Activated CD8-positive, alpha-beta memory T cell treated with anti-CD3 and anti-CD28 coated beads, Interleukin-2, amount 10 ng/mL, durations not matched to agents 7 days and 5 days (primary cell): ENCODE measurements around the gene ZNF783. TPM values are rescaled to one million over a fixed set of nuclear protein-coding genes. Genes with fewer than 3 reads are reported as not detected.
"Not testable (repeated sequence)": the region's sequence is repeated elsewhere in the genome, so short reads cannot be mapped to it uniquely, and the experiment has no call there.

Experiments
- ATAC-seq: fragments of 150-1000 bp; cut with Tn5 transposase; one replicate; pipeline ENCODE4 v1.10.0; 2021; ENCODE audit warnings: moderate library complexity
- CTCF ChIA-PET: fragments of 350-600 bp; sonication (Branson Sonifier 250); formaldehyde crosslinking; loops from one replicate; lab custom pipeline; 2021; ENCODE audit warnings: antibody characterized with exemption; lab: Charles Lee
- DNase-seq: peaks from one replicate; pipeline ENCODE4 v3.0.0-alpha.2; 2020
- H3K27ac Mint-ChIP-seq: one replicate; pipeline ENCODE4 v1.8.0; 2021; ENCODE audit warnings: mild to moderate bottlenecking, mixed read lengths
- H3K27me3 Mint-ChIP-seq: one replicate; pipeline ENCODE4 v1.8.0; 2021; ENCODE audit warnings: mixed read lengths
- H3K36me3 Mint-ChIP-seq: one replicate; pipeline ENCODE4 v1.8.0; 2021; ENCODE audit warnings: mild to moderate bottlenecking, mixed read lengths
- H3K4me1 Mint-ChIP-seq: one replicate; pipeline ENCODE4 v1.8.0; 2021; ENCODE audit warnings: mixed read lengths
- H3K4me3 Mint-ChIP-seq: one replicate; pipeline ENCODE4 v1.8.0; 2021; ENCODE audit warnings: mild to moderate bottlenecking, moderate library complexity, mixed read lengths
- H3K9me3 Mint-ChIP-seq: one replicate; pipeline ENCODE4 v1.8.0; 2022; ENCODE audit warnings: low read depth, mixed read lengths
- total RNA-seq, 2 experiments: library from RNA; stranded (reverse); gene quantifications; one replicate each; pipeline ENCODE4 v1.2.3, GENCODE V29; 2021

The ZNF783 gene
- total RNA-seq, 2 experiments from 2014 or later: 14.8 to 15.5 TPM

GRCh38 chr7:149226840-149227494 lies 35.0 kb upstream of the ZNF783 start:
- H3K4me1 Mint-ChIP-seq: no peaks in the 10 kb centered on the region
- no peaks in the 10 kb centered on the region for H3K27me3 Mint-ChIP-seq
- DNase-seq (no peak), ATAC-seq (no peak)
- no peak overlapping the region for H3K4me3 Mint-ChIP-seq
- CTCF ChIA-PET: no interaction called here
- H3K36me3 Mint-ChIP-seq: peaks cover 22% of the 10 kb centered on the region
- H3K9me3 Mint-ChIP-seq: no peaks in the 10 kb centered on the region
- no peak overlapping the region for H3K27ac Mint-ChIP-seq

DNA sequence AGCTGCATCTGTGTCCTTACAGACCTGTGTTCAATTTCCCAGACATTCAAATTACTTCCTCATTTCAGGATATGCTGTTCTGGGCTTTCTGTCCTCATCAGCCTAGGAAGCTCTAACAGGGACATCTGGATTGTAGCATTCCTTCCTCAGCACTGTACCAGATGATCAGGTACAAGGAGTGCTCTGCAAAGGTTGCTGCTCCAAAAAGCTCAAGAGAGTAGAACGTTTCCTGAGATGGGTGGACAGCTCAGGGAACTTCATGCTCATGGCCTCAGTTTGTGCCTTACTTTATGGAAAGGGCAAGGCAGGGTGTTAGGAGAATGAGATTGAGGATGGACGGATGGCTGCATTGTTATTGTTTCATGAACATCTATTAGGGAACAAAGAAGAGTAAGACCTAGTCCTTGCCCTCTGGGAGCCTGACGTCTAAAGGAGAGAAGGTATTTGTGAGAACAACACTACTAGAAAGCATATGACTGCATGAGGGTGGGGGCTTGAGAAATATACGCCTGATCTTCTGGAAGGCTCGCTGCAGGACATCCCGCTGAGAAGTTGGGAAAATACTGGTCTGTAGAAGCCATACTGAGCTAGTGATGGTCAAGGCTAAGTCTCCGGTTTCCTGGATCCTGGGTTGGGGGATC lies 33.0 kb upstream of the ZNF783 start:
- Mint-ChIP-seq H3K4me3 (no peak overlapping the region), H3K4me1 (no peaks in the 10 kb centered on the region), H3K36me3 (peaks cover 13% of the 10 kb centered on the region), H3K27ac (no peak overlapping the region), H3K27me3 (peaks cover 3% of the 10 kb centered on the region), H3K9me3 (no peaks in the 10 kb centered on the region)
- CTCF ChIA-PET: interaction anchor here (1.5 kb wide), 1 partner anchor 14 kb away, joined by 4 read pairs; no protein-coding TSS in a partner anchor
- no peak for ATAC-seq
- no peak for DNase-seq

- CTCF ChIA-PET: no interaction called here
- peak; percentile 24 for ATAC-seq
- no peak for DNase-seq
- H3K36me3 Mint-ChIP-seq: peaks cover 11% of the 10 kb centered on the region
- no peak overlapping the region for H3K27ac Mint-ChIP-seq
- no peaks in the 10 kb centered on the region for H3K4me1 Mint-ChIP-seq
- no peak overlapping the region for H3K4me3 Mint-ChIP-seq
- H3K27me3 Mint-ChIP-seq: peaks cover 3% of the 10 kb centered on the region
- no peaks in the 10 kb centered on the region for H3K9me3 Mint-ChIP-seq
Observed at GRCh38 chr7:149229526-149229925, 32.5 kb upstream of the ZNF783 start.

DNA sequence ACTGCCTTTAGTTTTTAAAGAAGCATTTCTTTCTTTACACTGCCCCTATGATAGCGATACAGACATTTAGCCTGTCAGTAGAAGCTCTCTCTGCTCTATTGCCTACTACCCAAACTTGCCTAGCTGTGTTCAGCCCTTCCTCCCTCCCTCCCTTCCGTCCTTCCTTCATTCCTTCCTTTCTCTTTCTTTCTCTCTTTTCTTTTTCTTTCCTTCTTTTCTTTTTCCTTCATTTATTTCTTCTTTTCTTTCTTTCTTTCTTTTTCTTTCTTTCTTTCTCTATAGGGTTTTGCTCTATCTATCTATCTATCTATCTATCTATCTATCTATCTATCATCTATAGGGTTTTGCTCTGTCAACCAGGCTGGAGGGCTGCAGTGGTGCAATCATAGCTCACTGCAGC lies 29.6 kb upstream of the ZNF783 start:
- Mint-ChIP-seq H3K27ac (no peak overlapping the region), H3K4me3 (no peak overlapping the region), H3K4me1 (no peaks in the 10 kb centered on the region), H3K9me3 (no peaks in the 10 kb centered on the region), H3K27me3 (peaks cover 3% of the 10 kb centered on the region), H3K36me3 (no peaks in the 10 kb centered on the region)
- no peak for DNase-seq
- CTCF ChIA-PET: interaction anchor here (1.2 to 1.4 kb wide), 3 partner anchors 8 to 37 kb away, joined by 3 to 4 read pairs (median 3); partner anchors contain the start of gene ZNF282
- ATAC-seq: no peak

GRCh38 chr7:149233655-149234204 lies 28.3 kb upstream of the ZNF783 start:
- ATAC-seq, H3K4me1 Mint-ChIP-seq, H3K27ac Mint-ChIP-seq, DNase-seq, H3K4me3 Mint-ChIP-seq, H3K36me3 Mint-ChIP-seq, H3K27me3 Mint-ChIP-seq, H3K9me3 Mint-ChIP-seq: not testable (repeated sequence)
- CTCF ChIA-PET: interaction anchor here (1.2 to 1.4 kb wide), 2 partner anchors 24 to 38 kb away, joined by 3 to 5 read pairs; partner anchors contain the start of gene ZNF282

DNA sequence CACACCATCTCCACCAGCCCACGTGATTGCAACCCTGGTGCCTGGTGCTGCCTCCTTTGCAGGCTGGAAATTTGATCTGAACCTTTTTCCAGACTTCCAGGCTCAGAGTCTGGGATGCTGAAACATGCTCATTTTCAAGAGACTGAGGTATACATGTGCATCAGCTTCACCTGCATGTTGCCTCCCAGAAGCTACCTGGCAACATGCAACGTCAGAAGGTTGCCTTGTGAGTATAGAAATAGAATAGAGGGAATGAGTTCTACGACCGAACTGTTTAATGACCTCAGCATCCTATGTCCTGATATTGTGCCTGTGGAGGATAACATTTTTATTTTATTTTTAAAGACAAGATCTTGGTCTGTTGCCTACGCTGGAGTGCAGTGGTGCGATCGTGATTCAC lies 24.5 kb upstream of the ZNF783 start:
- Mint-ChIP-seq H3K27me3 (no peaks in the 10 kb centered on the region), H3K4me1 (peaks cover 23% of the 10 kb centered on the region), H3K27ac (no peak overlapping the region), H3K36me3 (peaks cover 5% of the 10 kb centered on the region), H3K9me3 (no peaks in the 10 kb centered on the region), H3K4me3 (no peak overlapping the region)
- DNase-seq (no peak), ATAC-seq (no peak)
- CTCF ChIA-PET: no interaction called here

DNA sequence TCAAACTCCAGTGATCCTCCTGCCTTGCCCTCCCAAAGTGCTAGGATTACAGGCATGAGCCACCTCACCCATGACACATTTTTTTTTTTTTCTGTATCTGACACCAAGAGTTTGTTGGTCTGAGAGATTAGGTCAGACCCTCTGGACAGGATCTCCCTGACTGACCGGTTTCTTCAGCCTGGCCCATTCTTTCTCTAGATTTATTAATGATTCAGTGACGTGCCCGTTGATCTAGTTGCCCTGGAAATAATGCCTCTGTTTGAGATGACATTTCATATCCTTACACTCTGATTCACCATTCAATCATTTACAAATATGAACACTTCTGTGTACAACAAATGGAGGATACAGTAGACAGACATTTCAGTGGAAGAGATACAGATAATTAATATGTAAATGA lies 23.9 kb upstream of the ZNF783 start:
- ATAC-seq (no peak), DNase-seq (no peak)
- H3K27ac Mint-ChIP-seq: no peak overlapping the region
- CTCF ChIA-PET: no interaction called here
- H3K4me1 Mint-ChIP-seq: peaks cover 23% of the 10 kb centered on the region
- H3K36me3 Mint-ChIP-seq: peaks cover 11% of the 10 kb centered on the region
- H3K9me3 Mint-ChIP-seq: no peaks in the 10 kb centered on the region
- H3K4me3 Mint-ChIP-seq: no peak overlapping the region
- H3K27me3 Mint-ChIP-seq: no peaks in the 10 kb centered on the region

DNA sequence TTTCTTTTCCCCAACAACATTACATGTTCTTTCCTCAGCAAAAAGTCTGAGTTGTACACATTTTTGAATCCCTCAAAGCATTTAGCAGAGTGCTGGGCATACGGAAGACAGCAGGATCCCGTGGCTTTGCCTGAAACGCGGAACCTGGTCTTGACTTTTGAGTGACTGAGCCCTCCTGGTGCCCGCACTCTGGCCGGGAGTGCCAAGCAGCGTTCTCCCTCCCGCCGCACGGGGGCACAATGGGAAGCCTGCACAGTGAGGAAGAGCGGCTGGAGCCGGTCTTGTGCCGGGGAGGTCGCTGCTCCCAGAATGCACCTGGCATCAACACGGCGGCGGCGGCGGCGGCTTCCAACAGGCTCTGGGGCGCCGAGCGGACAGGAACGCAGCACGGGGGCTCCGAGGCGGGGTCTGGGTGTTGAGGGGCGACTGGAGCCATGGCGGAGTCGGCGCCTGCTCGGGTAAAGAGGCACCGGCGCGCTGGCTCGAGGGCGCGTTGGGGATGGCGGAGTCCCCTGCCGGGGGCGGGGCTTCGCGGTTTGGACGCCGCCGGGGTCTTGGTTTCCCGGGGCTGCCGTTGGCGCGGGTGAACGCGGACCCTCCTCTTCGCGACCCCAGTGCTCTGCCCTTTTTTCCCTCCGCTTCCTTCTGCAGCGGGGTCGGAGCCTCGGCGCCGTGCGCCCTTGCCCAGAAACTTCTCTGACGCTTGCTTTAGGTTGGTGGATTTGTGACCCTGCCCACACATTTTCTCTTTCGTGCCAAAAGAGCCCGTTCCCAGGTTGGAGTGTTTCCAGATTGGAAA lies 22.5 kb upstream of the ZNF783 start, which contains the start of gene ZNF212:
TSS of gene ZNF212 (plus strand) at position 307 of the 799 bp plus-strand sequence. CDS start at position 435, 128 bp downstream.
- H3K4me1 Mint-ChIP-seq: peaks cover 25% of the 10 kb centered on the region
- CTCF ChIA-PET: interaction anchor here (0.8 to 2.5 kb wide), 8 partner anchors 10 to 93 kb away, joined by 3 to 13 read pairs (median 3); partner anchors contain the start of genes ZNF282, ZNF398 and ZNF783
- no peaks in the 10 kb centered on the region for H3K27me3 Mint-ChIP-seq
- H3K27ac Mint-ChIP-seq: peak within 1 kb of the TSS; percentile 88
- peaks cover 11% of the 10 kb centered on the region for H3K36me3 Mint-ChIP-seq
- peak; percentile 100 for ATAC-seq
- H3K4me3 Mint-ChIP-seq: peak within 1 kb of the TSS; percentile 97
- DNase-seq: peak; percentile 92
- H3K9me3 Mint-ChIP-seq: no peaks in the 10 kb centered on the region

DNA sequence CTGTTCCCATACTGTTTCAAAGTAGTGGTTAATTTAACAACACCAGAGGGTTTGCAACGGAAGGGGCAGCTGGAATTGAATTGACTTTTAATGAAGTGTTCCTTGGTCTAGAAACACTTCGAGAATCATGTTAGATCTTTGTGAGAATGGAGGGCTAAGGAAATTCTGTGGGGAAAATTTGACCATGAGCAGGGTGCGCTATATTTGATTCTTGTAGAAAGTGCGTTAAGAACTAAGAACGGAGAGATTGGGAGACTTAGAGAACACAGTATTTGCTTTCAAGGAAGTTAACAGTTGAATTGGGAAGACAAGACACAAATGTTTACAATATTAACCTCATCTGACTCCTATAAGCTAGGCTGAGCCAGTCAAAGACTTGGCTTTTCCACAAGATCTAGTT lies 21.4 kb upstream of the ZNF783 start:
- CTCF ChIA-PET: interaction anchor here (0.8 to 2.5 kb wide), 6 partner anchors 9 to 94 kb away, joined by 3 to 13 read pairs (median 4); partner anchors contain the start of genes ZNF398 and ZNF783
- H3K27ac Mint-ChIP-seq: peak overlapping the region; percentile 30
- no peaks in the 10 kb centered on the region for H3K9me3 Mint-ChIP-seq
- peaks cover 36% of the 10 kb centered on the region for H3K4me1 Mint-ChIP-seq
- no peak for DNase-seq
- ATAC-seq: no peak
- peaks cover 14% of the 10 kb centered on the region for H3K36me3 Mint-ChIP-seq
- peak overlapping the region; percentile 97 for H3K4me3 Mint-ChIP-seq
- H3K27me3 Mint-ChIP-seq: no peaks in the 10 kb centered on the region

DNA sequence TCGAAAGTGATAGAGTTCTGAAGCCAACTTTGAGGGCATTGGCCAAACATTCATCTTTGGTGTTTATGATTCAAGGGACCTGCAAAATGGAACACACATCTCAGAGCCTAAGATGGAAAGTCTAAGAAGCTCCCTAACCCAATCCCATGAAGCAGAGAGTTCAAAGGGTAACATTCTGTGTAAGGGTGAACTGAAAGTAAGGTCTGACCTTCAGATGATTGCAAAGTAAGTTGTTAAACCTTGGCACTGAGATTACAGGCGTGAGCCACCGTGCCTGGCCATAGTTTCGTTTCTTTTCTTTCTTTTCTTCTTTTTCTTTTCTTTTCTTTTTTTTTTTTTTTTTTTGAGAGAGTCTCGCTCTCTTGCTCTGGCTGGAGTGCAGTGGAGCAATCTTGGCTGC lies 20.3 kb upstream of the ZNF783 start:
- no peaks in the 10 kb centered on the region for H3K9me3 Mint-ChIP-seq
- DNase-seq (no peak), ATAC-seq (no peak)
- no peaks in the 10 kb centered on the region for H3K27me3 Mint-ChIP-seq
- CTCF ChIA-PET: interaction anchor here (0.7 to 2.5 kb wide), 2 partner anchors 19 to 250 kb away, joined by 3 to 13 read pairs; partner anchors contain the start of gene ZNF783
- no peak overlapping the region for H3K4me3 Mint-ChIP-seq
- H3K36me3 Mint-ChIP-seq: peaks cover 14% of the 10 kb centered on the region
- no peak overlapping the region for H3K27ac Mint-ChIP-seq
- peaks cover 41% of the 10 kb centered on the region for H3K4me1 Mint-ChIP-seq

DNA sequence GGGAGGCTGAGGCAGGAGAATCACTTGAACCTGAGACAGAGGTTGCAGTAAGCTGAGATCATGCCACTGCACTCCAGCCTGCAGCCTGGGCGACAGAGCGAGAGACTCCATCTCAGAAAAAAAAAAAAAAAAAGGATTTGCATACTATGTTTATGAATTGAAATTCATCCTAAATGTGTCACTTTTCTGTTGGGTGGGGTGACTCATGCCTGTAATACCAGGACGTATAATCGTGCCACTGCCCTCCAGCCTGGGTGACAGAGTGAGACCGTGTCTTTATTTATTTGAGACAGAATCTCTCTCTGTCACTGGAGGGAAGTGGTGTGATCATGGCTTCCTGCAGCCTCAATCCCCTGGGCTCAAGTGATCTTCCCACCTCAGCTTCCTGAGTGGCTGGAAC lies 16.8 kb upstream of the ZNF783 start:
- Mint-ChIP-seq H3K9me3 (no peaks in the 10 kb centered on the region), H3K4me3 (no peak overlapping the region), H3K36me3 (peaks cover 14% of the 10 kb centered on the region), H3K27ac (peak overlapping the region; percentile 37), H3K27me3 (no peaks in the 10 kb centered on the region), H3K4me1 (peaks cover 47% of the 10 kb centered on the region)
- CTCF ChIA-PET: no interaction called here
- ATAC-seq (peak; percentile 70), DNase-seq (peak; percentile 55)

DNA sequence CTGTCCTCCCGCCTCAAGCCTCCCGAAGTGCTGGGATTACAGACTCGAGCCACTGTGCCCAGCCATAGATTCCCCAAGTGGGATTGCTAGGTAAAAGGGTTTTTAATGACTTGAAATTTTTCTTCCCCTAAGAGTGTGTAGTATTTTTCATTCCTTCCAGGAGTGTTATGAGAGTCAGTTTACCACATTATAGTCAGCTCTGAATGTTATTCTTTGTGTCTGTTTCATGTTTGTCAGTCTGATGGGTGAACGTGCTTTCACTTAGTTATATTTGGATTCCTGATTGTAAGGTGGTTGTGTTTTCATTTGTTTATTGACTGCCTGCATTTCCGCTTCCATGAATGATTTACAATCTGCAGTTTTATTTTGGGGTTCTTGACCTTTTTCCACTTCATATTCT lies 16.3 kb upstream of the ZNF783 start:
- H3K9me3 Mint-ChIP-seq: no peaks in the 10 kb centered on the region
- H3K4me3 Mint-ChIP-seq: no peak overlapping the region
- H3K27me3 Mint-ChIP-seq: no peaks in the 10 kb centered on the region
- ATAC-seq (peak; percentile 18), DNase-seq (no peak)
- peaks cover 42% of the 10 kb centered on the region for H3K4me1 Mint-ChIP-seq
- CTCF ChIA-PET: no interaction called here
- H3K27ac Mint-ChIP-seq: peak overlapping the region; percentile 37
- peaks cover 16% of the 10 kb centered on the region for H3K36me3 Mint-ChIP-seq

DNA sequence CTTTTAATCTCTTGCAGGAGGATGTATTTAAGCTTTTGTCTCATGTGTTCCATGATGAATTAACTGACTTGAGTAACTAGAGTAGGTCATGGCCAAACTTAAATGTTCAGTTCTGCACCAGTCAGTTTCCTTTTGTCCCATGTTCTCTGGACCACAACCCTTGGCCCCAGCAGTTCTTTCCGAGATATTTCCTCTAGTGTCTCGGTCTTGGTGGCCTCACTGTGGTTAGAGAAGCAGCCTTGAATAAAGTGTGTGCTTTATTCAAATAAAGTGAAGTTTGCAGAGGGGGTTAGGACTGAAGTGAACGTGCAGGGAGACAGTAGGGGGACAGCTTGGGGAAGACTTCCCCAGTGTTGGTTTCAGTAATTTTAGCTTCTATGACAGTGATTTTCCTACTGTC lies 13.2 kb upstream of the ZNF783 start:
- no peak overlapping the region for H3K4me3 Mint-ChIP-seq
- DNase-seq (no peak), ATAC-seq (no peak)
- peaks cover 17% of the 10 kb centered on the region for H3K36me3 Mint-ChIP-seq
- H3K9me3 Mint-ChIP-seq: no peaks in the 10 kb centered on the region
- no peaks in the 10 kb centered on the region for H3K27me3 Mint-ChIP-seq
- H3K4me1 Mint-ChIP-seq: peaks cover 35% of the 10 kb centered on the region
- H3K27ac Mint-ChIP-seq: peak overlapping the region; percentile 60
- CTCF ChIA-PET: interaction anchor here (0.8 to 1.4 kb wide), 4 partner anchors 10 to 376 kb away, joined by 3 to 4 read pairs (median 3); no protein-coding TSS in a partner anchor
